ENCODE results near the gene BTLA. TPM values are rescaled to one million over a fixed set of nuclear protein-coding genes. Genes with fewer than 3 reads are reported as not detected.

The BTLA gene
- total RNA-seq, 2 donors from 2014 or later: 0.35 TPM; not detected in 1

DNA sequence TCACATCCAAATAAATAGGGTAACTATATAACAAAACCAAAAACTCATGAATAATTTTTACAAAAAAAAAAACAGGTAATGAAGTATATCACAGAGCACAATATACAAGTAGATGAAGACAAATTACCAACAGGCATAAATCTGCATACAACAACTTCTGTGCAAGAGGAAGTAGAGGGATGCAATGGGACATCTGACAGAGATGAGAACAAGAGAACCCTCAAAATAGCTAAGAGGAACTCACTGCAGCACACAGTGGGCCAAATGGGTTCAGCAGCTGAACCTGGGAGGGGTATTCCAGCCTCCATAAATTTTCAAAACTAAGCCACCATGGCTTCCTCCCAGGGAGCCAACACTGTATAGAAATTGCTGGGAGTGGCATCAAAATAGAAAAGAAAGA, 9.6 kb upstream of the BTLA start:
- no peaks in the 10 kb centered on the region for H3K9me3 ChIP-seq
- TF ChIP-seq, protein P1, sequence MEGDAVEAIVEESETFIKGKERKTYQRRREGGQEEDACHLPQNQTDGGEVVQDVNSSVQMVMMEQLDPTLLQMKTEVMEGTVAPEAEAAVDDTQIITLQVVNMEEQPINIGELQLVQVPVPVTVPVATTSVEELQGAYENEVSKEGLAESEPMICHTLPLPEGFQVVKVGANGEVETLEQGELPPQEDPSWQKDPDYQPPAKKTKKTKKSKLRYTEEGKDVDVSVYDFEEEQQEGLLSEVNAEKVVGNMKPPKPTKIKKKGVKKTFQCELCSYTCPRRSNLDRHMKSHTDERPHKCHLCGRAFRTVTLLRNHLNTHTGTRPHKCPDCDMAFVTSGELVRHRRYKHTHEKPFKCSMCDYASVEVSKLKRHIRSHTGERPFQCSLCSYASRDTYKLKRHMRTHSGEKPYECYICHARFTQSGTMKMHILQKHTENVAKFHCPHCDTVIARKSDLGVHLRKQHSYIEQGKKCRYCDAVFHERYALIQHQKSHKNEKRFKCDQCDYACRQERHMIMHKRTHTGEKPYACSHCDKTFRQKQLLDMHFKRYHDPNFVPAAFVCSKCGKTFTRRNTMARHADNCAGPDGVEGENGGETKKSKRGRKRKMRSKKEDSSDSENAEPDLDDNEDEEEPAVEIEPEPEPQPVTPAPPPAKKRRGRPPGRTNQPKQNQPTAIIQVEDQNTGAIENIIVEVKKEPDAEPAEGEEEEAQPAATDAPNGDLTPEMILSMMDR (IDR thresholded peaks at IDR 0.05): no peak
- ATAC-seq (ENCODE audit: insufficient number of reproducible peaks, low FRiP score, low read depth) (no peak), DNase-seq (ENCODE audit: low spot score) (no peak)
- no peaks in the 10 kb centered on the region for H3K36me3 ChIP-seq
- no peaks in the 10 kb centered on the region for H3K27me3 ChIP-seq (replicated peaks; ENCODE audit: insufficient read depth)
- peaks cover 12 to 21% of the 10 kb centered on the region in 2 donors for H3K4me1 ChIP-seq (ENCODE audit: control insufficient read depth in 1 of 2, low read depth in 2 of 2)
- peak overlapping the region; percentile 66 to 70 for H3K27ac ChIP-seq
- no peak overlapping the region for H3K4me3 ChIP-seq

DNA sequence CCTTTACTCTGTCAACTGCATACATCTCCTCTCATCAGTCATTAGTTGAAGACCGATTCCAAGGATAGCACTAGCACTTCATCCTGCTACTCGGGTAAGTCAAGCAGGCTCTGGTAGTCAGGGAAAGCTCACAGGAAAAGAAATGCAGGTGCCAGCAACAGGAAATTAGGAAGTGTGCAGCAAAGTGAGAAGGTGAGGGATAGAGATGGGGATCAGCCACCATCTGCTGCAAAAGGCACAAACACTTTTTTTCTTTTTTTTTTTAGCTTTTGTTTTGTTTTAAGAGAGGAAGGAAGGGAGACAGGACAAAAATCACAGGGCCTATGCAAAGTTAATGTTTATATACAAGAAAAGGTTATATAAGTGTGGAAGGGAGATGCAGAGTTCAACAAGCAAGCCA, 9.0 kb upstream of the BTLA start:
- Histone ChIP-seq H3K9me3 (no peaks in the 10 kb centered on the region), H3K36me3 (no peaks in the 10 kb centered on the region), H3K4me3 (no peak overlapping the region), H3K27me3 (replicated peaks; ENCODE audit: insufficient read depth) (no peaks in the 10 kb centered on the region), H3K27ac (peak overlapping the region; percentile 66 to 70), H3K4me1 (ENCODE audit: control insufficient read depth in 1 of 2, low read depth in 2 of 2) (peaks cover 12 to 21% of the 10 kb centered on the region in 2 donors)
- DNase-seq (ENCODE audit: low spot score) (no peak), ATAC-seq (ENCODE audit: insufficient number of reproducible peaks, low FRiP score, low read depth) (no peak)
- TF ChIP-seq, protein P1 (IDR thresholded peaks at IDR 0.05): no peak

GRCh38 chr3:112505907-112506306, 6.6 kb upstream of the BTLA start:
- H3K27ac ChIP-seq: no peak overlapping the region
- no peak for ATAC-seq (ENCODE audit: insufficient number of reproducible peaks, low FRiP score, low read depth)
- TF ChIP-seq, protein P1 (IDR thresholded peaks at IDR 0.05): no peak
- peaks cover 12 to 21% of the 10 kb centered on the region in 2 donors for H3K4me1 ChIP-seq (ENCODE audit: control insufficient read depth in 1 of 2, low read depth in 2 of 2)
- H3K27me3 ChIP-seq (replicated peaks; ENCODE audit: insufficient read depth): no peaks in the 10 kb centered on the region
- no peaks in the 10 kb centered on the region for H3K36me3 ChIP-seq
- no peak overlapping the region for H3K4me3 ChIP-seq
- H3K9me3 ChIP-seq: no peaks in the 10 kb centered on the region
- DNase-seq (ENCODE audit: low spot score): no peak

DNA sequence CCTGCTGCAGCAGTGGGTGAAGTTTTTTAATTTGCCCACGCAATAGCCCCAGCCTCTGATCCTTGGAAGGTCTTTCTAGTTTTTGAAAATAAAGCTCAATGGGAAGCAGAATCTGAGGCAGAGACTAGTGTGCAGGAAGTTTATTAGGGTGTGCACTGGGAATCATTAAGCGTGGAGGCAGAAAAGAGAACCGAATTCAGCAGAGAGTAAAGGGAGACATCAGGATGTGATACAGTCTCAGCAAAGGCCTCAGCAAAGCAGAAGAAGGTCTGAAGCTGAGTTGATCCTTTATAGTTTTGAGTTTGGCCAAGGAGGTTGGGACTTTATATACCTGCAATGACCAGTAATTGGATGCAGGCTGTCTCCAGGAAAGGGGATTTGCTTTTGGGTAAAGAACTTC, 4.9 kb upstream of the BTLA start:
- Histone ChIP-seq H3K27ac (no peak overlapping the region), H3K4me3 (no peak overlapping the region), H3K9me3 (no peaks in the 10 kb centered on the region), H3K36me3 (no peaks in the 10 kb centered on the region), H3K27me3 (replicated peaks; ENCODE audit: insufficient read depth) (no peaks in the 10 kb centered on the region), H3K4me1 (ENCODE audit: control insufficient read depth in 1 of 2, low read depth in 2 of 2) (peaks cover 4 to 11% of the 10 kb centered on the region in 2 donors)
- TF ChIP-seq, protein P1 (IDR thresholded peaks at IDR 0.05): no peak
- DNase-seq (ENCODE audit: low spot score): no peak
- no peak for ATAC-seq (ENCODE audit: insufficient number of reproducible peaks, low FRiP score, low read depth)

- Histone ChIP-seq H3K4me1 (ENCODE audit: control insufficient read depth in 1 of 2, low read depth in 2 of 2) (peaks cover 0 to 4% of the 10 kb centered on the region in 2 donors), H3K27ac (no peak overlapping the region), H3K9me3 (no peaks in the 10 kb centered on the region), H3K36me3 (no peaks in the 10 kb centered on the region), H3K4me3 (no peak overlapping the region), H3K27me3 (replicated peaks; ENCODE audit: insufficient read depth) (no peaks in the 10 kb centered on the region)
- DNase-seq (ENCODE audit: low spot score) (no peak), ATAC-seq (ENCODE audit: insufficient number of reproducible peaks, low FRiP score, low read depth) (no peak)
- TF ChIP-seq, protein P1 (IDR thresholded peaks at IDR 0.05): no peak
These were observed 4.2 kb upstream of the BTLA start for GRCh38 chr3:112503304-112503972.

All from thoracic aorta (tissue), 2 donors.